Natural killer cell (primary cell): ENCODE data around the gene DDN. TPM values are rescaled to one million over a fixed set of nuclear protein-coding genes. Genes with fewer than 3 reads are reported as not detected.

Experiments used
- ATAC-seq, 3 donors: fragments of 150-1000 bp in 2 of 3; fragments of 200-7000 bp in 1 of 3; cut with Tn5 transposase; 1 replicate in 1 of 3; 2 replicates in 2 of 3; pipeline ENCODE4 v1.10.0; 2021; ENCODE audit warnings: mild to moderate bottlenecking in 2 of 3, moderate library complexity in 2 of 3
- DNase-seq, 2 donors: peaks; one replicate each; pipeline versions ENCODE4 v3.0.0 to v3.0.0-alpha.2; 2013 to 2021; ENCODE audit warnings: mixed read lengths in 1 of 2
- H3K27ac ChIP-seq: one replicate; pipeline ENCODE4 v1.5.1; 2013; ENCODE audit warnings: mild to moderate bottlenecking, low read length
- H3K27me3 ChIP-seq: one replicate; pipeline ENCODE4 v1.6.1; 2013; ENCODE audit warnings: low read length; ENCODE audit not compliant: control insufficient read depth, insufficient read depth
- H3K36me3 ChIP-seq: one replicate; pipeline ENCODE4 v1.6.1; 2013; ENCODE audit warnings: low read length; ENCODE audit not compliant: control insufficient read depth, insufficient read depth
- H3K4me1 ChIP-seq: one replicate; pipeline ENCODE4 v1.6.1; 2013; ENCODE audit warnings: low read length; ENCODE audit not compliant: control insufficient read depth, insufficient read depth
- H3K4me3 ChIP-seq: one replicate; pipeline ENCODE4 v1.5.1; 2013; ENCODE audit warnings: low read length
- H3K9me3 ChIP-seq: one replicate; pipeline ENCODE4 v1.6.1; 2013; ENCODE audit warnings: low read length; ENCODE audit not compliant: control insufficient read depth, insufficient read depth
- H3K27ac Mint-ChIP-seq, 2 donors: one replicate each; pipeline ENCODE4 v1.8.0; 2022; ENCODE audit warnings: mild to moderate bottlenecking in 2 of 2, mixed read lengths in 2 of 2, moderate library complexity in 1 of 2
- H3K27me3 Mint-ChIP-seq, 2 donors: one replicate each; pipeline ENCODE4 v1.8.0; 2022; ENCODE audit warnings: low read depth in 2 of 2, mixed read lengths in 2 of 2
- H3K36me3 Mint-ChIP-seq: one replicate; pipeline ENCODE4 v1.8.0; 2022; ENCODE audit warnings: mixed read lengths
- H3K4me1 Mint-ChIP-seq, 2 donors: one replicate each; pipeline ENCODE4 v1.8.0; 2022; ENCODE audit warnings: mixed read lengths in 2 of 2
- H3K4me3 Mint-ChIP-seq: one replicate; pipeline ENCODE4 v1.8.0; 2022; ENCODE audit warnings: mild to moderate bottlenecking, moderate library complexity, mixed read lengths
- H3K9me3 Mint-ChIP-seq, 2 donors: one replicate each; pipeline ENCODE4 v1.8.0; 2022; ENCODE audit warnings: mixed read lengths in 2 of 2
- WGBS: methylation state at CpG from one replicate; pipeline ENCODE4 v1.1.7; 2013; ENCODE audit warnings: missing lambda C conversion rate; ENCODE audit not compliant: insufficient coverage; 5-methylcytosine and 5-hydroxymethylcytosine counted together
- intact Hi-C: fragments of 100-400 bp; cut with micrococcal nuclease; formaldehyde crosslinking; loops from one replicate; pipeline ENCODE4 v1.14.2; 2022
- total RNA-seq, 4 donors: library from RNA; stranded (reverse); fragments of 120-200 nt in 1 of 4; gene quantifications; one replicate each; pipeline versions ENCODE4 v1.2.3 to v1.2.4, GENCODE V29; 2013 to 2022
- TF ChIP-seq, protein P1 (sequence below): fragments of 200-600 bp; IDR thresholded peaks from one replicate; pipeline ENCODE4 v1.8.0; 2022; ENCODE audit warnings: antibody characterized with exemption

The DDN gene
- total RNA-seq, 3 donors from 2014 or later (not counting 1 experiment from before 2014, with no cell fraction given) = 1.1 to 3.4 (median 1.4) TPM

DNA sequence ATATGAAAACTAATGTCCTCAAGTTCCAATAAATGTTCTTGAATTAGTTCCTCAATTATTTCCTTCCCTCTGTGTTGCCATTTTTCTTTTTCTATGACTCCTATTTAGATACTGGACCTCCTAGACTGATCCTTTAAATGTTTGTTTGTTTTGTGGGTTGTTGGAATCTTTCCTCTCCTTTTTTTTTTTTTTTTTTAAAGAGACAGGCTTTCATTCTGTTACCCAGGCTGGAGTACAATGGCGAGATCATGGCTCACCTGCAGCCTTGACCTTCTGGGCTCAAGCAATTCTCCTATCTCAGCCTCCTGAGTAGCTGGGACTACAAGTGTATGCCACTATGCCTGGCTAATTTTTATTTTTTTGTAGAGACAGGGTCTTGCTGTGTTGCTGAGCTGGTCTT, 9.8 kb upstream of the DDN start:
- no peak overlapping the region for H3K27ac Mint-ChIP-seq
- peaks cover 4 to 9% of the 10 kb centered on the region in 2 donors for H3K4me1 Mint-ChIP-seq
- H3K36me3 Mint-ChIP-seq = peaks cover 41% of the 10 kb centered on the region

DNA sequence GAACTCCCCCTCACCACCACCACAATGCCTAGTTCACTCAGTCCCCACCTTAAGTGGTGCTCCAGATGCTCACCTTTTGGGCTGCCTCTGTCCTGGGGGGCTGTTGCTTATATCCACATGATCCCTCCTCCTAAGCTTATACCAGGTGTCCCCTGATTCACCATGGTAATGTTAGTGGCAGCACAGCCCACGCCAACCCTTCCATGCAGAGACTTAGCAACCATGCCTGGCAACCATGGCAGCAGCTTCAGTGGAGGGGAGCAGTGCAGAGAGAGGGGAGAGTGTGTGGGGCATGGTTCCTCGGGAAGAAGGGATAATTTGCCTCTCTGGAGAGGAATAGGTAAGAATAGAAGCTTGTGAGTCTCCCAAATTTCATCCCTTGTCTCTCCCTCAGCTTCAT, 1.2 kb upstream of the DDN start:
- H3K4me3 Mint-ChIP-seq = no peak overlapping the region
- peaks cover 36% of the 10 kb centered on the region for H3K36me3 ChIP-seq
- no peaks in the 10 kb centered on the region for H3K9me3 Mint-ChIP-seq
- peaks cover 42% of the 10 kb centered on the region for H3K4me1 ChIP-seq
- intact Hi-C loops = no loop called here
- no peak for DNase-seq
- TF ChIP-seq, protein P1, sequence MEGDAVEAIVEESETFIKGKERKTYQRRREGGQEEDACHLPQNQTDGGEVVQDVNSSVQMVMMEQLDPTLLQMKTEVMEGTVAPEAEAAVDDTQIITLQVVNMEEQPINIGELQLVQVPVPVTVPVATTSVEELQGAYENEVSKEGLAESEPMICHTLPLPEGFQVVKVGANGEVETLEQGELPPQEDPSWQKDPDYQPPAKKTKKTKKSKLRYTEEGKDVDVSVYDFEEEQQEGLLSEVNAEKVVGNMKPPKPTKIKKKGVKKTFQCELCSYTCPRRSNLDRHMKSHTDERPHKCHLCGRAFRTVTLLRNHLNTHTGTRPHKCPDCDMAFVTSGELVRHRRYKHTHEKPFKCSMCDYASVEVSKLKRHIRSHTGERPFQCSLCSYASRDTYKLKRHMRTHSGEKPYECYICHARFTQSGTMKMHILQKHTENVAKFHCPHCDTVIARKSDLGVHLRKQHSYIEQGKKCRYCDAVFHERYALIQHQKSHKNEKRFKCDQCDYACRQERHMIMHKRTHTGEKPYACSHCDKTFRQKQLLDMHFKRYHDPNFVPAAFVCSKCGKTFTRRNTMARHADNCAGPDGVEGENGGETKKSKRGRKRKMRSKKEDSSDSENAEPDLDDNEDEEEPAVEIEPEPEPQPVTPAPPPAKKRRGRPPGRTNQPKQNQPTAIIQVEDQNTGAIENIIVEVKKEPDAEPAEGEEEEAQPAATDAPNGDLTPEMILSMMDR = no peak
- peaks cover 25% of the 10 kb centered on the region for H3K36me3 Mint-ChIP-seq
- ATAC-seq = no peak
- peaks cover 36% of the 10 kb centered on the region for H3K27me3 ChIP-seq
- H3K4me1 Mint-ChIP-seq = peaks cover 24 to 50% of the 10 kb centered on the region in 2 donors
- peaks cover 20 to 51% of the 10 kb centered on the region in 2 donors for H3K27me3 Mint-ChIP-seq
- no peaks in the 10 kb centered on the region for H3K9me3 ChIP-seq
- H3K27ac ChIP-seq = no peak overlapping the region
- 86% methylated on average over 2 of the region's 2 CpGs for WGBS
- H3K27ac Mint-ChIP-seq = no peak overlapping the region
- no peak overlapping the region for H3K4me3 ChIP-seq

More for the DNA sequence above, 9.8 kb upstream of the DDN start:
- Histone ChIP-seq H3K4me1 (no peaks in the 10 kb centered on the region), H3K9me3 (no peaks in the 10 kb centered on the region), H3K36me3 (peaks cover 52% of the 10 kb centered on the region), H3K27me3 (no peaks in the 10 kb centered on the region), H3K27ac (no peak overlapping the region), H3K4me3 (no peak overlapping the region)
- ATAC-seq (no peak), DNase-seq (no peak)
- 89% methylated on average over 1 of the region's 1 CpG for WGBS
- Mint-ChIP-seq H3K27me3 (no peaks in the 10 kb centered on the region), H3K9me3 (no peaks in the 10 kb centered on the region), H3K4me3 (no peak overlapping the region)
- intact Hi-C loops = no loop called here
- TF ChIP-seq, protein P1 = no peak

DNA sequence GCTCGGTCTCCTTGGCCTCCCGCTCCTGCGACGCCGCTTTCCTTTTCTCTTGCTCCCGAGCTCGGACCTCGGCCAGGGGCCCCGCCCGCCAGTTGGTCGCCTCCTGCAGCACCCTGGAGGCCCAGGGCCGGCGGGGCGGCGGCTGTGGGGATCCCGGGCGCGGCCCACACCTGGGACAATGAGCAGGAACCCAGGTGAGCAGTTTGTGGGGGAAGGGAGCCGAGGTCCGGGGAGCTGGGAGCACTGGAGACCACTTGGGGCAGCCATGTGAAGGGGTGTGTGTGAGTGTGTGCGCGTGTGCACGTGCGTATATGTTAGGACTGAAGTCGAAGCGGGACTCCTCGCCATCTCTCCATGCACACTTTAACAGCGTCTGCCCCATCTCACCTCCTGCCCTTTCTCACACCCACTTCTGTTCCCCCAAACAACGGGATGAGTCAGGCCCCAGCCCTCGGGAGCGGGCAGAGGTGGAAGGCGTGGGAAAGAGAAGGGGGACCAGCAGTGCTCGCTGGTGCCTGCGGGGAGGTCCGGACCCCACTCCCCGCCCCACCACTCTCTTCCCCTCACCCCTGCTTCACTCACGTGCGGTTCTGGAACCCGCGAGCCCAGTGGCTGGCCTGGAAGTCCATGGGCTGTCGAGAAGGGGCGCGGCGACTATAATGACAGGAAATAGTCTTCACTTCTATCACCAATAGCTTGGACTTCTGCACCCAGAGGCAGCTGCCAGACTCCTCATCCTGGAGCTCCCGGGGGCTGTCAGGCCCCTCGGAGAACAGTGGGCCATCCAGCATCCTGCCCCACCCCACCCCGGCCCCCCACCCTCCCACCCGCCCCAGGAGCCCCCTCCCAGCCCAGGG, 450 bp downstream of the DDN start:
- TF ChIP-seq, protein P1 = no peak
- H3K36me3 Mint-ChIP-seq = peaks cover 12% of the 10 kb centered on the region
- peak in 1 of 3 donors; percentile 9 for ATAC-seq
- Histone ChIP-seq H3K27me3 (peaks cover 47% of the 10 kb centered on the region), H3K4me3 (no peak overlapping the region), H3K36me3 (peaks cover 20% of the 10 kb centered on the region), H3K4me1 (peaks cover 47% of the 10 kb centered on the region), H3K27ac (no peak overlapping the region), H3K9me3 (no peaks in the 10 kb centered on the region)
- 1% methylated on average over 29 of the region's 48 CpGs for WGBS
- intact Hi-C loops = loop anchor here (5.0 kb wide), 2 partner anchors 44 to 66 kb away; no protein-coding TSS in a partner anchor
- DNase-seq = peak in 1 of 2 donors; percentile 57
- H3K27ac Mint-ChIP-seq = peak overlapping the region in 1 of 2 donors; percentile 57
- peaks cover 29 to 51% of the 10 kb centered on the region in 2 donors for H3K4me1 Mint-ChIP-seq
- H3K4me3 Mint-ChIP-seq = peak overlapping the region; percentile 73
- no peaks in the 10 kb centered on the region for H3K9me3 Mint-ChIP-seq
- H3K27me3 Mint-ChIP-seq = peaks cover 31 to 65% of the 10 kb centered on the region in 2 donors
